ENCODE results near the gene CFD.
A peak's percentile ranks its signal among the peaks of the same experiment; 100 is the strongest.
"Not testable (repeated sequence)": the region's sequence is repeated elsewhere in the genome, so short reads cannot be mapped to it uniquely, and the experiment has no call there.

Gene CFD

GRCh38 chr19:887599-887998 is 28.1 kb downstream of the CFD start:
- DNase-seq (ENCODE audit: low read depth in 2 of 3, low spot score in 2 of 3): no peak

GRCh38 chr19:888581-889385 is 29.3 kb downstream of the CFD start:
- no peak for DNase-seq (ENCODE audit: low read depth in 2 of 3, low spot score in 2 of 3)

GRCh38 chr19:889662-890295 is 30.3 kb downstream of the CFD start:
- no peak for DNase-seq (ENCODE audit: low read depth in 2 of 3, low spot score in 2 of 3)

GRCh38 chr19:890831-891230 is 31.4 kb downstream of the CFD start:
- DNase-seq (ENCODE audit: low read depth in 2 of 3, low spot score in 2 of 3): no peak

- not testable (repeated sequence) for DNase-seq (ENCODE audit: low read depth in 2 of 3, low spot score in 2 of 3)
Observed at GRCh38 chr19:891421-892200, 32.1 kb downstream of the CFD start.

- DNase-seq (ENCODE audit: low read depth in 2 of 3, low spot score in 2 of 3): no peak
Observed at GRCh38 chr19:892243-892893, 32.9 kb downstream of the CFD start.

- peak; percentile 66 to 72 (median 69) for DNase-seq (ENCODE audit: low read depth in 2 of 3, low spot score in 2 of 3)
Observed at GRCh38 chr19:892894-893689, 33.6 kb downstream of the CFD start, which contains the start of the genes MED16 and RNU6-9. Gene MED16, minus strand, starts transcription at chr19:893187. Its CDS starts 2,056 bp downstream, at chr19:891131. Gene RNU6-9, plus strand, starts transcription at chr19:893484.

- no peak for DNase-seq (ENCODE audit: low read depth in 2 of 3, low spot score in 2 of 3)
Observed at GRCh38 chr19:896434-896833, 37.0 kb downstream of the CFD start.

GRCh38 chr19:896999-897398 is 37.5 kb downstream of the CFD start:
- DNase-seq (ENCODE audit: low read depth in 2 of 3, low spot score in 2 of 3): no peak

GRCh38 chr19:897442-898039 is 38.1 kb downstream of the CFD start:
- DNase-seq (ENCODE audit: low read depth in 2 of 3, low spot score in 2 of 3): no peak

- DNase-seq (ENCODE audit: low read depth in 2 of 3, low spot score in 2 of 3): no peak
Observed at GRCh38 chr19:898663-899062, 39.2 kb downstream of the CFD start.

GRCh38 chr19:899336-900042 is 40.0 kb downstream of the CFD start:
- no peak for DNase-seq (ENCODE audit: low read depth in 2 of 3, low spot score in 2 of 3)

GRCh38 chr19:900043-900301 is 40.5 kb downstream of the CFD start:
- DNase-seq (ENCODE audit: low read depth in 2 of 3, low spot score in 2 of 3): no peak

GRCh38 chr19:900302-901111 is 41.0 kb downstream of the CFD start:
- DNase-seq (ENCODE audit: low read depth in 2 of 3, low spot score in 2 of 3): no peak

GRCh38 chr19:901216-902092 is 42.0 kb downstream of the CFD start:
- DNase-seq (ENCODE audit: low read depth in 2 of 3, low spot score in 2 of 3): no peak

- no peak for DNase-seq (ENCODE audit: low read depth in 2 of 3, low spot score in 2 of 3)
Observed at GRCh38 chr19:902093-902370, 42.6 kb downstream of the CFD start.

GRCh38 chr19:902446-903226 is 43.2 kb downstream of the CFD start:
- no peak for DNase-seq (ENCODE audit: low read depth in 2 of 3, low spot score in 2 of 3)

Data from activated CD8-positive, alpha-beta memory T cell treated with anti-CD3 and anti-CD28 coated beads for 48 hours (primary cell).